Activated naive CD4-positive, alpha-beta T cell treated with anti-CD3 and anti-CD28 coated beads for 36 hours (primary cell): ENCODE measurements around the gene CNOT2. TPM values are rescaled to one million over a fixed set of nuclear protein-coding genes. Genes with fewer than 3 reads are reported as not detected.
A peak's percentile ranks its signal among the peaks of the same experiment; 100 is the strongest.

Experiments used
- CTCF ChIA-PET: fragments of 350-600 bp; sonication (Branson Sonifier 250); formaldehyde crosslinking; loops from one replicate; lab custom pipeline; 2021; ENCODE audit warnings: antibody characterized with exemption; lab: Charles Lee
- DNase-seq: peaks from one replicate; pipeline ENCODE4 v3.0.0-alpha.2; 2020
- H3K27ac Mint-ChIP-seq: one replicate; pipeline ENCODE4 v1.8.0; 2021; ENCODE audit warnings: mild to moderate bottlenecking, mixed read lengths
- H3K27me3 Mint-ChIP-seq: one replicate; pipeline ENCODE4 v1.8.0; 2021; ENCODE audit warnings: low read depth, mixed read lengths
- H3K36me3 Mint-ChIP-seq: one replicate; pipeline ENCODE4 v1.8.0; 2021; ENCODE audit warnings: low read depth, mixed read lengths
- H3K4me1 Mint-ChIP-seq: one replicate; pipeline ENCODE4 v1.8.0; 2021; ENCODE audit warnings: low read depth, mixed read lengths
- H3K4me3 Mint-ChIP-seq: one replicate; pipeline ENCODE4 v1.8.0; 2021; ENCODE audit warnings: mild to moderate bottlenecking, moderate library complexity, mixed read lengths
- H3K9me3 Mint-ChIP-seq: one replicate; pipeline ENCODE4 v1.8.0; 2021; ENCODE audit warnings: mixed read lengths
- intact Hi-C: fragments of 100-400 bp; cut with micrococcal nuclease; formaldehyde crosslinking; loops from one replicate; pipeline ENCODE4 v1.15.1; 2023
- total RNA-seq, 2 experiments: library from RNA; stranded (reverse); gene quantifications; one replicate each; pipeline ENCODE4 v1.2.3, GENCODE V29; 2021

Gene CNOT2
- total RNA-seq, 2 experiments from 2014 or later, result 66.0 to 66.2 TPM

DNA sequence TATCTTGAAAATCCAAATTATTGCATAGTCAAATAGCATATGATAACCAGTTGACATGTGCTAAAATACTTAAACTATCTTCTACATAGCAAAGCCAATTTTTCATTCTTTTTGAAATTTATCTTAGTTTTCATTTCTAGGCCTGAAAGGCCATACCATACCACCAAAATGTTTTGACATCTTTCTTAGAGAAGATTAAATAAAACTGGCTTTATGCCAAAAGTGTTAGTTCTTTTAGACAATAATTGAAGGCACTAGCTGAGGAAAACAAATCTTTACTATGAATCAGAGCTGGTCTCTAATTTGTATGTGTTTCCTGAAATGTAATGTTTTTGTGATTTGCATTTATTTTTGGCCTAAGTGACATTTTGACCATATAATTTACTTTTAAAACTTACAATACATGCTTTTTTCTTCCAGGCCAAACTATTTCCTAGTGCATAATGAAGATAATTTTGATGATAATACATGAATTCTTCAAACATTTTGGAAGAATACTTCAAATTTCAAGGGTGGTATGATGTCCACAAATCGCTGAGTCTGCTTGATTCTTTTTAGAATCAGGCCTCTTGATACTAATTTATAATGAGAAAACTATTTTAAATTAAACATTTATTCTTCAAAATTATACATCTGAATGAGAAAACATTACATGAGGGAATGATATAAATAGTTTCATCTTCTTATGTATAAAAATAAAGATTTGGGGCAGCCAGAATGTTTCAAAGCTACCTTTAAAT lies 116.4 kb downstream of the CNOT2 start:
- Mint-ChIP-seq H3K4me1 (peaks cover 4% of the 10 kb centered on the region), H3K9me3 (no peaks in the 10 kb centered on the region), H3K27me3 (peaks cover under 1% of the 10 kb centered on the region), H3K4me3 (no peak overlapping the region), H3K27ac (no peak overlapping the region), H3K36me3 (peaks cover 4% of the 10 kb centered on the region)
- CTCF ChIA-PET, result no interaction called here
- no peak for DNase-seq
- intact Hi-C loops, result loop anchor here (10.0 kb wide), 1 partner anchor 1115 kb away; no protein-coding TSS in a partner anchor

DNA sequence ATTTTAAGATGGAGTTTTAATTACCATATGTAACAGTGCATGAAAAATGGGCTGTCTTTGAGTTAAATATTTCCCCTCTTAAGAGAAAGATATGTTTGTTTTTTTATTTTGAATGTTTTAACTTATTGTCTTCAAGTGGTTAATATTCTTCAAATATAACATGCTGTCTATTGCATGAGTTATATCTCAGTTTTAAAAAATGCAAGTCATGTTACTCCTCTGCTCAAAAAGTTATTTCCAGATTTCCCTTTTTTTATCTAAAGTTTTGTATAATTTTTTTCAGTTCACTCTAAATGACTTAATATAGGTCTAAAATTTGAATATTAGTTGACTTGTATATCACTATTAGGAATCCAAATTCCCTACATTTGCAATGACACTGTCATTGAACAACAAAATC lies 117.0 kb downstream of the CNOT2 start:
- Mint-ChIP-seq H3K27me3 (peaks cover 5% of the 10 kb centered on the region), H3K4me1 (peaks cover 9% of the 10 kb centered on the region), H3K27ac (no peak overlapping the region), H3K36me3 (peaks cover 2% of the 10 kb centered on the region), H3K9me3 (no peaks in the 10 kb centered on the region), H3K4me3 (no peak overlapping the region)
- CTCF ChIA-PET, result no interaction called here
- no peak for DNase-seq
- intact Hi-C loops, result loop anchor here (10.0 kb wide), 1 partner anchor 1115 kb away; no protein-coding TSS in a partner anchor

DNA sequence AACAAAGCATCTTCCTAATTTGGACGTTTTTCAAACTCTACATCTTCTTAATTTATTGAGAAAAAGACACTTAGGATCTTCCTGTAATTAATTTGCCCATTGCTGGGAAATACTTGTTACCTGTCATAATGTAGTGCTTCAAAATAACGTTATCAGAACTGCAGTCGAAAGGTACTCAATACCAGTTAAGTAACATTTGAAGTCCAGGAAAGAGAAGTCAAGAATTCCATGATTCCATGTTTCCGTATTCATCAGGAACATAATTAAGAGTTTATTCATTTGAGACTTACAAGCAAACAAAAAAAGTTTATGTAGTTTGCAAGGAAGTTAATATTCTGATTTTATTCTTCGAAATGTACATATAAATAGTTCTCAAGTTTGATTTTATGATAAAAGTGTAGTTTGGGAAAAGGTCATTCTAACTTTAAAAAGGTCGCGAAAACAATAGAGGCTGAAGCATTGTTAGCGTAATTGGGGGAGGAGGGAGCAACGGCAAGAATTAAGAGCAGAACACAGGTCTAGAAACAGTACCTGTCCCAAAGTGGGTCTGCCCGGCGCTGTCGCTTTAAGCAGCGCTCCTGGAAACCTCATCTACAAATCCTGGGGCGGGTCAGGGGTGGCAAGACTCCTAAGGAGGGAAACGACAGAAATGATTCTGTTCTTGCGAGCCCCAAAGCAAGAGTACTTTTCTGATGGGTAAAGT lies 121.6 kb downstream of the CNOT2 start:
- DNase-seq, result no peak
- H3K27ac Mint-ChIP-seq, result no peak overlapping the region
- CTCF ChIA-PET, result no interaction called here
- H3K36me3 Mint-ChIP-seq, result no peaks in the 10 kb centered on the region
- H3K27me3 Mint-ChIP-seq, result peaks cover 10% of the 10 kb centered on the region
- H3K4me3 Mint-ChIP-seq, result peak overlapping the region; percentile 69
- intact Hi-C loops, result loop anchor here (2.0 to 10.0 kb wide), 2 partner anchors 626 to 1120 kb away; partner anchors contain the start of gene RAB3IP
- no peaks in the 10 kb centered on the region for H3K9me3 Mint-ChIP-seq
- peaks cover 18% of the 10 kb centered on the region for H3K4me1 Mint-ChIP-seq

DNA sequence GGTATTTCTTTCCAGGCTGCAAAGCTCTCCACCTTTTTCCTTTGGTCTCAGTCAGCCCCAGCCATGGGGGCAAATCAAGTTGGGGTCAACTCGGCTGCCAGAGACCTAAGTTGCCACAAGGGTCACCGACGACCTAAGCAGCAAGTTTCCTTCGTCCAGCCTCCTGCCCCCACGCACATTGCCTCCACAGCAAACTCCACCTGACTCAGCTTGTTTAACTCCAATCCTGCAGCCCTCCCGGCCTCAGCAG lies 122.1 kb downstream of the CNOT2 start:
- Mint-ChIP-seq H3K27me3 (peaks cover 10% of the 10 kb centered on the region), H3K4me3 (peak overlapping the region; percentile 69), H3K27ac (no peak overlapping the region), H3K9me3 (no peaks in the 10 kb centered on the region), H3K4me1 (peaks cover 18% of the 10 kb centered on the region), H3K36me3 (no peaks in the 10 kb centered on the region)
- CTCF ChIA-PET, result no interaction called here
- intact Hi-C loops, result loop anchor here (2.0 to 10.0 kb wide), 2 partner anchors 627 to 1121 kb away; partner anchors contain the start of gene RAB3IP
- DNase-seq, result no peak

DNA sequence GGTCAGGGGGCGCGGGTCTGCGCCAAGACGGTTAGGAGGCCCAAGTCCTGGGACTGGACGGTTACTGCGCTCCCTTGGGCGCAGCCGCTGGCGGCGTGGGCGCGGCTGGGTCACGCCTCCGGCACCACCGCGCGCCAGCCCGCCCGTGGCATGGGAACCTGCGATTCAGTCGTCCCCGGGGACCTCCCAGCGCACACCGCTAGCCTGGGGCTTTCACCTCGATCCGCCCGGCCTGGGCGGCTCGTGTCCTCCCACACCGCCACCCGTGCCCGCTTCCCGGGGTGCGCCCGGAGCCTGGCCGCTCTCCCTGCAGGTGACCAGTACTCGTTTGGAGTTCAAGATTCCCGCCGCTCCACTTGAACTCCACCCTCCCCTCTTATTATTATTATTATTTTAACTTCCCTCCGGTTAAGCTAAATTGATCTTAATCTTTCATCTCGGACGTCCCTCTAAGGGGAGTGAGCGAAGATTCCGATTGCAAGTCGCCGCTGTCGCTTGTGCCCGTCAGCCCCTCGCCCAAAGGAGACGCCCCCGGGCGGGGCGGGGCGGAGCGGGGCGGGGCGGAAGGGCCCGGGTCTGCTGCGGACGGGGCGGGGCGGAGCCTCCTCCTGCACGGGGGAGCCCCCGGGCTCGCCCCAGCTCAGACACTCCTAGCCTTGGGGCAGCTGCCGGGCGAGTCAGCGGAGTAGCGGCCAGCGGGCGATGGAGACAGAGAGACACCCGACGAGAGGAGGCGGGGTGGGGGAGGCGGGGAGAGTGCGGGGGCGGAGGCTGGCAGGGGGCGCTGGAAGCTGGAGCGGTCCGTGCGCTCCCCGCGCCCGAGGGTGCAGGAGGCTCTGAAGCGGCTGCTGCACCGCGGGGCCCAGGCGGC lies 122.7 kb downstream of the CNOT2 start, which contains the start of gene KCNMB4:
KCNMB4 (plus strand) TSS at position 643 of the 871 bp plus-strand sequence. CDS start 445 bp downstream, outside the sequence.
- Mint-ChIP-seq H3K36me3 (no peaks in the 10 kb centered on the region), H3K27me3 (peaks cover 10% of the 10 kb centered on the region), H3K9me3 (no peaks in the 10 kb centered on the region), H3K27ac (no peak within 1 kb of the TSS), H3K4me1 (peaks cover 18% of the 10 kb centered on the region), H3K4me3 (peak within 1 kb of the TSS; percentile 90)
- CTCF ChIA-PET, result no interaction called here
- peak; percentile 75 for DNase-seq
- intact Hi-C loops, result loop anchor here (1.0 to 10.0 kb wide), 5 partner anchors 15 to 1121 kb away; partner anchors contain the start of gene RAB3IP

DNA sequence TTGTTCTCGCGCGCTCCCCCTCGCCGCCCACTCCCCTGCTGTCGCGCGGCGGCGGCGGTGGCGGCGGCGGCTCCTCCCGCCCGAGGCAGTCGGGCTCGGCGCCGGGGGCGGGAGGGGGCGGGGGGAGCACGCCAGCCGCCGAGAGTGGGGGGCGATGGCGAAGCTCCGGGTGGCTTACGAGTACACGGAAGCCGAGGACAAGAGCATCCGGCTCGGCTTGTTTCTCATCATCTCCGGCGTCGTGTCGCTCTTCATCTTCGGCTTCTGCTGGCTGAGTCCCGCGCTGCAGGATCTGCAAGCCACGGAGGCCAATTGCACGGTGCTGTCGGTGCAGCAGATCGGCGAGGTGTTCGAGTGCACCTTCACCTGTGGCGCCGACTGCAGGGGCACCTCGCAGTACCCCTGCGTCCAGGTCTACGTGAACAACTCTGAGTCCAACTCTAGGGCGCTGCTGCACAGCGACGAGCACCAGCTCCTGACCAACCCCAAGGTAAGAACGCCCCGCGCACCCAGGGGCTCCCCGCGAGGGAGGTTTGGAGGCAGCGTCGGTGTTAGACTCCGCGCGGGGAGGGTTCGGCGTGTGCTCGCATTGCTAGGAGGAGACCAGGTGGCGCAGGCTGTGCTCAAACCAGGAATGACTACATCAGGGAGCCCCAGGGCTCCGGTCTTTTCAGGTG lies 123.5 kb downstream of the CNOT2 start:
- Mint-ChIP-seq H3K27me3 (peaks cover 10% of the 10 kb centered on the region), H3K4me3 (peak overlapping the region; percentile 90), H3K9me3 (no peaks in the 10 kb centered on the region), H3K36me3 (no peaks in the 10 kb centered on the region), H3K4me1 (peaks cover 18% of the 10 kb centered on the region), H3K27ac (no peak overlapping the region)
- intact Hi-C loops, result loop anchor here (1.0 to 10.0 kb wide), 4 partner anchors 14 to 1122 kb away; no protein-coding TSS in a partner anchor
- CTCF ChIA-PET, result no interaction called here
- DNase-seq, result peak; percentile 66

DNA sequence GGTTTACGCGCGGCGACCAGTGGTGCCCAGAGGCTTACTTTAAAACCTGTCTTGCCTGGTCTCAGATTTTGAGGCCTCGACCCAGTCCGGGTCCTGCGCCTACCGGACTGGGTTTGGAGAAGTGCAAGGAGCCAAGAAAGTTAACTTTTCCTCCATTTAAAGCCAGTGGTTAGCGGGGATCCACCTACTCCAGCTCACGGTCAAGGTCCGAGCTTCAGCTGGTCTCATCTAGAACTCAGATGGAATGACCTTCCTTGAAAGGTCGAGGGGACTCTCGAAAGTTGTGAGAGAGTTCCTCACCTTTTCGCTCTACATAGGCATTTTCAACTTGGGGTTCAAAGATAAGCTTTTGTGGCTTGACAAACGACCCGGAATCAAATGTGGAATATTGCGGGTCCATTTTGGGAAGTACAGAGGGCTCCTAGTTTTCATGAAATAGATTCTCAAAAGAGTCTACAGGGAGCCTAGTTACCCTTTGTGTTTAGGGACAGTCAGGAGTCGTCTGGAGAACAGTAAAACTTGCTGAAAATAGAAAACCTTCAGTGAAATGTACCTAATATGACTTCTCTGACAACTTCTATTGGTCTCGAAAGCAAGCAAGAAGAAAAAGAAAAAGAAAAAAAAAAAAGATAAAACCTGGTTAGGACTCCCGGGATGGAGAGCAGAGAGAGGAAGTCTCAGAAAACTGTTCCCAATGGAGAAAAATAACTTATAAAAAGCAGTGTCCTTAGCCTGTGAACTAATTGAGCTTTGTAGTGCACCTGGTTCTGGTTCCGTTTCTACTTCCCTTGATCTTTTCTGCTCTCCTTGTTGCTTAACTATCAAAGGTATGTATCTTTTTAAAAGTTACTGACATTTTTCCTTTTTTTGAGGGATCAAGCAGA lies 124.3 kb downstream of the CNOT2 start:
- Mint-ChIP-seq H3K36me3 (no peaks in the 10 kb centered on the region), H3K27ac (no peak overlapping the region), H3K9me3 (no peaks in the 10 kb centered on the region), H3K4me1 (peaks cover 18% of the 10 kb centered on the region), H3K4me3 (peak overlapping the region; percentile 90), H3K27me3 (peaks cover 10% of the 10 kb centered on the region)
- CTCF ChIA-PET, result no interaction called here
- no peak for DNase-seq
- intact Hi-C loops, result loop anchor here (2.0 to 10.0 kb wide), 2 partner anchors 13 to 1123 kb away; no protein-coding TSS in a partner anchor

DNA sequence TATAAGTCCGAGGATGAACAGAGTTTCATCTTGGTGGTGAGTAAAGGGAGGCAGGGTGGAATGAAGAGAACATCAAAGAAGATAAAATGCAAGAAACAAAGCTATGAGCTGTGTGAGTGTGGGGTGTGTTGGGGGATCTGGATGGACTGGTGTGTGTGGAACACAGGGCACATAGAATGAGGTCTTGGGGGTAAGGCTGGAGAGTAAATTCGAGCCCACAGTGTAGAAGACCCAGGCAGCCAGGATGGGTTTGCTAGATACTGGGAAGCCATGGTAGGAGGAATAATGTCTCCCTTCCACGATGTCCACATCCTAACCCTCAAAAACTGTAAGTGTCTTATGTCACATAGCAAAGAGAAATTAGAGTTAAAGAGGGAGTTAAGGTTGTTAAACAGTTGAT lies 129.6 kb downstream of the CNOT2 start:
- no peak overlapping the region for H3K27ac Mint-ChIP-seq
- CTCF ChIA-PET, result interaction anchor here (0.6 kb wide), 1 partner anchor 443 kb away, joined by 3 read pairs; no protein-coding TSS in a partner anchor
- H3K4me1 Mint-ChIP-seq, result peaks cover 2% of the 10 kb centered on the region
- DNase-seq, result no peak
- peaks cover under 1% of the 10 kb centered on the region for H3K27me3 Mint-ChIP-seq
- intact Hi-C loops, result no loop called here
- H3K4me3 Mint-ChIP-seq, result no peak overlapping the region
- no peaks in the 10 kb centered on the region for H3K36me3 Mint-ChIP-seq
- H3K9me3 Mint-ChIP-seq, result no peaks in the 10 kb centered on the region

DNA sequence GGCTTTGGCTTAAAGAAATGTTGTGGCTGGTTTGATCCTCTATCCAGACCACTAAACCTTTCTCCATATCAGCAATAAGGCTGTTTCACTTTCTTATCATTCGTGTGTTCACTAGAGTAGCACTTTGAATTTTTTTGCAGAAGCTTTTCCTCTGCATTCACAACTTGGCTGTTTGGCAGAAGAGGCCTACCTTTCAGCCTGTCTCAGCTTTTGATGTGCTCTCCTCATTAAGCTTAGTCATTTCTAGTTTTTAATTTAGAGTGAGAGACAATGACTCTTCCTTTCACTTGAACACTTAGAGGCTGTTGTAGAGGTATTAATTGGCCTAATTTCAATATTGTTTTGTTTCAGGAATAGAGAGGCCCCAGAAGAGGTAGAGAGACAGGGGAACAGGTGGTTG lies 136.6 kb downstream of the CNOT2 start:
- Mint-ChIP-seq H3K36me3 (peaks cover 3% of the 10 kb centered on the region), H3K27ac (peak overlapping the region; percentile 27), H3K9me3 (no peaks in the 10 kb centered on the region), H3K4me3 (no peak overlapping the region), H3K4me1 (peaks cover 13% of the 10 kb centered on the region), H3K27me3 (no peaks in the 10 kb centered on the region)
- intact Hi-C loops, result loop anchor here (1.0 to 2.0 kb wide), 2 partner anchors 13 to 138 kb away; partner anchors contain the start of gene KCNMB4
- peak; percentile 46 for DNase-seq
- CTCF ChIA-PET, result interaction anchor here (0.6 kb wide), 1 partner anchor 195 kb away, joined by 3 read pairs; no protein-coding TSS in a partner anchor

DNA sequence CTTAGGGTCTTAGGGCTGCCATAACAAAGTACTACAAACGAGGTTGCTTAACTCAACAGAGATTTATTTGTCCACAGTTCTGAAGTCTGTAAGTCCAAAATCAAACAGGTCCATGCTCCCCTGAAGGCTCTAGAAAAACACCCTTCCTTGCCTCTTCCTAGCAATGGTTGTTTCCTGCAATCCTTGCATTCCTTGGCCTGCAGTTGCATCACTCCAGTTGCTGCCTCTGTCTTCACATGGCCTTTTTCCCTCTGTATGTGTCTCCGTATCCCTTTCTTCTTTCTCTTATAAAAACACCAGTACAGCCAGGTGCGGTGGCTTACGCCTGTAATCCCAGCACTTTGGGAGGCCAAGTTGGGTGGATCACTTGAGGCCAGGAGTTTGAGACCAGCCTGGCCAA lies 140.3 kb downstream of the CNOT2 start:
- no peak overlapping the region for H3K27ac Mint-ChIP-seq
- H3K36me3 Mint-ChIP-seq, result peaks cover 3% of the 10 kb centered on the region
- intact Hi-C loops, result no loop called here
- CTCF ChIA-PET, result no interaction called here
- H3K27me3 Mint-ChIP-seq, result no peaks in the 10 kb centered on the region
- H3K4me3 Mint-ChIP-seq, result no peak overlapping the region
- no peaks in the 10 kb centered on the region for H3K9me3 Mint-ChIP-seq
- no peak for DNase-seq
- peaks cover 13% of the 10 kb centered on the region for H3K4me1 Mint-ChIP-seq

DNA sequence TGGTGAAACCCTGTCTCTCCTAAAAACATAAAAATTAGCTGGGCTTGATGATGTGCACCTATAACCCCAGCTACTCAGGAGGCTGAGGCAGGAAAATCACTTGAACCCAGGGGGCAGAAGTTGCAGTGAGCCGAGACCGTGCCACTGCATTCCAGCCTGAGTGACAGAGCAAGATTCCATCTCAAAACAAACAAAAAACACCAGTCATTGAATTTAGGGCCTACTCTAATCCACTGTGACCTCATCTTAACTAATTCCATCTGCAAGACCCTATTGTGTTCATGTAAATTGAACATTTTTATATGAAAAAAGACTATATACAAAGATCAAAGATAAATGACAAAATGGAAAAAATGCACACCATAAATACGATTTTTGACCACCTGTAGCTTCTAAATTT lies 140.7 kb downstream of the CNOT2 start:
- no peaks in the 10 kb centered on the region for H3K27me3 Mint-ChIP-seq
- CTCF ChIA-PET, result interaction anchor here (0.5 kb wide), 1 partner anchor 23 kb away, joined by 4 read pairs; no protein-coding TSS in a partner anchor
- H3K27ac Mint-ChIP-seq, result no peak overlapping the region
- no peak for DNase-seq
- peaks cover 13% of the 10 kb centered on the region for H3K4me1 Mint-ChIP-seq
- no peak overlapping the region for H3K4me3 Mint-ChIP-seq
- intact Hi-C loops, result no loop called here
- peaks cover 1% of the 10 kb centered on the region for H3K9me3 Mint-ChIP-seq
- peaks cover 3% of the 10 kb centered on the region for H3K36me3 Mint-ChIP-seq
